H1 (cell line): Measurements from ENCODE around the gene DYNLT2. TPM values are rescaled to one million over a fixed set of nuclear protein-coding genes. Genes with fewer than 3 reads are reported as not detected.

Source experiments
- CTCF ChIA-PET: fragments of 300-600 bp; sonication (Branson Sonifier 250); formaldehyde crosslinking; loops from one replicate; lab custom pipeline; 2021; ENCODE audit not compliant: partially characterized antibody; lab: Charles Lee
- POLR2A ChIA-PET: fragments of 300-600 bp; sonication (Branson Sonifier 250); formaldehyde crosslinking; loops from one replicate; lab custom pipeline; 2021; ENCODE audit warnings: inconsistent platforms; ENCODE audit not compliant: partially characterized antibody; lab: Charles Lee
- DNase-seq, 2 experiments: peaks; one replicate each; pipeline versions ENCODE4 v3.0.0 to v3.0.0-alpha.2; 2010 to 2022; ENCODE audit warnings: low spot score in 2 of 2, low read depth in 1 of 2, mixed read lengths in 1 of 2
- FAIRE-seq: peaks from 2 replicates; lab custom pipeline; 2011; peaks lifted over from hg19 to GRCh38; lab: Jason Lieb, UNC
- H2AFZ ChIP-seq: 2 replicates; pipeline ENCODE4 v1.8.1; 2012; ENCODE audit warnings: low read length, inconsistent platforms
- H2AK5ac ChIP-seq: 2 replicates; pipeline ENCODE4 v1.6.1; 2013; ENCODE audit warnings: low read depth, low read length
- H2BK120ac ChIP-seq: replicated peaks from 2 replicates; pipeline ENCODE3; 2013; ENCODE audit warnings: low read depth, low read length, inconsistent platforms
- H2BK12ac ChIP-seq: 2 replicates; pipeline ENCODE4 v1.6.1; 2013; ENCODE audit warnings: low read depth, low read length
- H2BK15ac ChIP-seq: 2 replicates; pipeline ENCODE4 v1.6.1; 2013; ENCODE audit warnings: low read length
- H2BK20ac ChIP-seq: 2 replicates; pipeline ENCODE4 v1.6.1; 2013; ENCODE audit warnings: low read length
- H2BK5ac ChIP-seq: 2 replicates; pipeline ENCODE4 v1.6.1; 2013; ENCODE audit warnings: low read depth, low read length
- H3K14ac ChIP-seq: 2 replicates; pipeline ENCODE4 v1.6.1; 2013; ENCODE audit warnings: inconsistent platforms; ENCODE audit not compliant: insufficient read length
- H3K18ac ChIP-seq: 2 replicates; pipeline ENCODE4 v1.6.1; 2013; ENCODE audit warnings: low read length; ENCODE audit errors: extremely low read depth
- H3K23ac ChIP-seq: 2 replicates; pipeline ENCODE4 v1.6.1; 2013; ENCODE audit warnings: inconsistent platforms; ENCODE audit not compliant: insufficient read length
- H3K23me2 ChIP-seq: 2 replicates; pipeline ENCODE4 v1.6.1; 2013; ENCODE audit warnings: low read depth, low read length
- H3K27ac ChIP-seq: 2 replicates; pipeline ENCODE4 v1.6.1; 2011; ENCODE audit warnings: low read depth, low read length, inconsistent platforms
- H3K27me3 ChIP-seq, 4 experiments: replicated peaks in 1 of 4; 1 replicate in 1 of 4; 2 replicates in 3 of 4; pipeline versions ENCODE4 v1.6.1 to v1.8.1; 2011 to 2013; ENCODE audit warnings: low read length in 3 of 4, mild to moderate bottlenecking in 3 of 4, inconsistent platforms in 2 of 4, mixed read lengths in 2 of 4, moderate library complexity in 1 of 4; ENCODE audit not compliant: control insufficient read depth in 3 of 4, insufficient read depth in 3 of 4; ENCODE audit errors: extremely low read depth in 1 of 4
- H3K36me3 ChIP-seq, 4 experiments: 2 replicates each; pipeline versions ENCODE4 v1.6.1 to v1.8.1; 2011 to 2013; ENCODE audit warnings: mild to moderate bottlenecking in 4 of 4, low read length in 3 of 4, moderate library complexity in 2 of 4, control low read depth in 1 of 4, inconsistent platforms in 1 of 4; ENCODE audit not compliant: insufficient read depth in 4 of 4, control insufficient read depth in 2 of 4
- H3K4ac ChIP-seq: replicated peaks from 2 replicates; pipeline ENCODE3; 2013; ENCODE audit warnings: low read length, low read depth, mixed read lengths, inconsistent platforms; ENCODE audit not compliant: insufficient read length
- H3K4me1 ChIP-seq, 4 experiments: replicated peaks in 1 of 4; 1 replicate in 1 of 4; 2 replicates in 3 of 4; pipeline versions ENCODE4 v1.6.1 to v1.8.1; 2011 to 2013; ENCODE audit warnings: low read length in 3 of 4, inconsistent platforms in 2 of 4, mixed read lengths in 1 of 4; ENCODE audit not compliant: insufficient read depth in 4 of 4, control insufficient read depth in 3 of 4
- H3K4me2 ChIP-seq, 2 experiments: 2 replicates each; pipeline versions ENCODE4 v1.6.1 to v1.8.1; 2011 to 2013; ENCODE audit warnings: low read depth in 2 of 2, low read length in 2 of 2, control low read depth in 1 of 2, inconsistent platforms in 1 of 2, mild to moderate bottlenecking in 1 of 2; ENCODE audit not compliant: insufficient read depth in 1 of 2
- H3K4me3 ChIP-seq, 4 experiments: fragments of 200-600, 300-600 bp in 1 of 4; sonication (generic), shearing (Covaris generic), sonication (Bioruptor Twin) in 1 of 4; 2 replicates each; pipeline versions ENCODE4 v1.5.1 to v1.8.1; 2011 to 2016; ENCODE audit warnings: low read length in 4 of 4, low read depth in 3 of 4, control low read depth in 2 of 4, inconsistent platforms in 2 of 4, mild to moderate bottlenecking in 2 of 4, mixed read lengths in 1 of 4, moderate library complexity in 1 of 4; ENCODE audit not compliant: insufficient read depth in 2 of 4; ENCODE audit errors: extremely low read depth in 1 of 4
- H3K56ac ChIP-seq: replicated peaks from 2 replicates; pipeline ENCODE3; 2013; ENCODE audit warnings: low read depth, mild to moderate bottlenecking, mixed read lengths, low read length, inconsistent platforms; ENCODE audit not compliant: insufficient read length
- H3K79me1 ChIP-seq: 2 replicates; pipeline ENCODE4 v1.6.1; 2013; ENCODE audit warnings: low read depth, low read length, control low read depth
- H3K79me2 ChIP-seq, 2 experiments: 2 replicates each; pipeline versions ENCODE4 v1.6.1 to v1.8.1; 2012 to 2013; ENCODE audit warnings: low read length in 2 of 2, mild to moderate bottlenecking in 2 of 2, inconsistent platforms in 1 of 2; ENCODE audit not compliant: insufficient read depth in 2 of 2, control insufficient read depth in 1 of 2
- H3K9ac ChIP-seq, 4 experiments: replicated peaks in 1 of 4; 1 replicate in 1 of 4; 2 replicates in 3 of 4; pipeline versions ENCODE4 v1.6.1 to v1.8.1; 2011 to 2013; ENCODE audit warnings: low read depth in 3 of 4, low read length in 3 of 4, control low read depth in 2 of 4, mild to moderate bottlenecking in 2 of 4, moderate library complexity in 2 of 4, inconsistent platforms in 1 of 4; ENCODE audit errors: extremely low read depth in 1 of 4
- H3K9me3 ChIP-seq, 2 experiments: 2 replicates each; pipeline versions ENCODE4 v1.6.1 to v1.8.1; 2012 to 2013; ENCODE audit warnings: mild to moderate bottlenecking in 2 of 2, moderate library complexity in 2 of 2, control low read depth in 1 of 2, inconsistent platforms in 1 of 2, low read depth in 1 of 2, low read length in 1 of 2, mixed read lengths in 1 of 2; ENCODE audit not compliant: insufficient read depth in 2 of 2
- H4K20me1 ChIP-seq, 2 experiments: replicated peaks in 1 of 2; 2 replicates each; pipeline versions ENCODE3 to v1.8.1; 2011 to 2013; ENCODE audit warnings: inconsistent platforms in 2 of 2, low read length in 2 of 2, mild to moderate bottlenecking in 1 of 2; ENCODE audit not compliant: insufficient read depth in 2 of 2, control insufficient read depth in 1 of 2
- H4K5ac ChIP-seq: 2 replicates; pipeline ENCODE4 v1.6.1; 2013; ENCODE audit warnings: low read length, low read depth, mixed read lengths, inconsistent platforms; ENCODE audit not compliant: insufficient read length
- H4K8ac ChIP-seq: 2 replicates; pipeline ENCODE4 v1.8.0; 2013; ENCODE audit warnings: mild to moderate bottlenecking, moderate library complexity, low read length, inconsistent platforms; ENCODE audit not compliant: insufficient read depth; ENCODE audit errors: extremely low read depth
- H4K91ac ChIP-seq: replicated peaks from 2 replicates; pipeline ENCODE3; 2013; ENCODE audit warnings: low read length, mixed read lengths, inconsistent platforms; ENCODE audit not compliant: insufficient read length
- ASH2L ChIP-seq: fragments of 200-600, 300-600 bp; sonication (generic); IDR thresholded peaks from one replicate; pipeline ENCODE4 v1.7.1; 2017; ENCODE audit warnings: low read length
- CHD1 ChIP-seq: IDR thresholded peaks from 2 replicates; pipeline ENCODE4 v1.6.1; 2012; ENCODE audit warnings: low read depth, low read length, improper control_type of control experiment
- CREB1 ChIP-seq: IDR thresholded peaks from 2 replicates; pipeline ENCODE4 v1.6.1; 2012; ENCODE audit warnings: inconsistent platforms
- JUND ChIP-seq: IDR thresholded peaks from 2 replicates; pipeline ENCODE4 v1.6.1; 2011; ENCODE audit warnings: mild to moderate bottlenecking, improper control_type of control experiment, low read length
- MAFK ChIP-seq: IDR thresholded peaks from 2 replicates; pipeline ENCODE4 v1.6.1; 2012; ENCODE audit warnings: low read depth, mild to moderate bottlenecking, improper control_type of control experiment, low read length
- PHF8 ChIP-seq: fragments of 200-600 bp; sonication (generic); conservative IDR thresholded peaks from 2 replicates; pipeline ENCODE4 v1.7.1; 2012; ENCODE audit warnings: low read depth, mild to moderate bottlenecking, inconsistent platforms, low read length, moderate library complexity
- RAD21 ChIP-seq, 2 experiments: IDR thresholded peaks in 1 of 2; conservative IDR thresholded peaks in 1 of 2; 2 replicates each; pipeline ENCODE4 v1.6.1; 2011; ENCODE audit warnings: low read depth in 2 of 2, low read length in 2 of 2, improper control_type of control experiment in 1 of 2, inconsistent platforms in 1 of 2, mild to moderate bottlenecking in 1 of 2, moderate library complexity in 1 of 2
- RFX5 ChIP-seq: IDR thresholded peaks from 2 replicates; pipeline ENCODE4 v1.6.1; 2011; ENCODE audit warnings: low read depth, low read length, improper control_type of control experiment, borderline replicate concordance
- SIN3A ChIP-seq, 2 experiments: IDR thresholded peaks in 1 of 2; conservative IDR thresholded peaks in 1 of 2; 2 replicates each; pipeline ENCODE4 v1.6.1; 2011 to 2012; ENCODE audit warnings: low read length in 2 of 2, improper control_type of control experiment in 1 of 2, low read depth in 1 of 2, mild to moderate bottlenecking in 1 of 2
- SUZ12 ChIP-seq: fragments of 200-600 bp; sonication (generic); IDR thresholded peaks from 2 replicates; pipeline ENCODE4 v1.6.1; 2012; ENCODE audit warnings: mild to moderate bottlenecking, inconsistent platforms, low read length, moderate library complexity, mixed read lengths
- TBP ChIP-seq: IDR thresholded peaks from 2 replicates; pipeline ENCODE4 v1.6.1; 2011; ENCODE audit warnings: low read depth, low read length, improper control_type of control experiment
- ZNF274 ChIP-seq: IDR thresholded peaks from 2 replicates; pipeline ENCODE4 v1.7.0; 2012; ENCODE audit warnings: low read length, borderline replicate concordance; ENCODE audit errors: extremely low read depth
- WGBS, 2 experiments: shearing (Covaris generic) in 1 of 2; methylation state at CpG; one replicate each; pipeline versions ENCODE4 v1.1.6 to v1.1.7; 2013 to 2015; ENCODE audit warnings: low lambda C conversion rate in 2 of 2, mixed read lengths in 2 of 2, inconsistent platforms in 1 of 2, low coverage in 1 of 2, missing lambda C conversion rate in 1 of 2; ENCODE audit not compliant: insufficient replicate concordance in 2 of 2, insufficient coverage in 1 of 2, insufficient read length in 1 of 2; ENCODE audit errors: extremely low coverage in 1 of 2, missing lambda C conversion rate in 1 of 2; 5-methylcytosine and 5-hydroxymethylcytosine counted together
- polyA plus RNA-seq, 7 experiments: library from polyadenylated mRNA; depleted of rRNA in 3 of 7; stranded (reverse) in 5 of 7; unstranded in 2 of 7; fragments of >200 nt in 5 of 7; fragments of 200-250 nt in 2 of 7; gene quantifications; 1 replicate in 5 of 7; 2 replicates in 1 of 7; 4 replicates in 1 of 7; pipeline versions ENCODE4 v1.2.1 to v1.2.3, GENCODE V29; 2011 to 2013; ENCODE audit warnings: missing spikeins in 2 of 7, mixed read lengths in 2 of 7
- total RNA-seq: library from RNA; stranded (reverse); fragmentation: NEBNext Ultra II Directional; extraction: Animal tissue kit (Norgen Biotek cat#: 25700); gene quantifications from 2 replicates; pipeline ENCODE4 v1.2.1, GENCODE V29; 2021
- TF ChIP-seq, protein P1 (sequence below): IDR thresholded peaks from 2 replicates; pipeline ENCODE4 v1.6.1; 2012; ENCODE audit warnings: inconsistent platforms

Gene DYNLT2
- total and polyA plus RNA-seq, 2 of the 8 experiments (the other 6 are each of a cell fraction or from before 2014, with no cell fraction given) = 0.48 to 1.8 TPM

- CTCF ChIA-PET = no interaction called here
- WGBS, 2 experiments = 90% methylated on average over 3 of the region's 3 CpGs; no CpG with 5 or more reads in 1 of the 2 experiments
- TF ChIP-seq ASH2L = no peak
- TF ChIP-seq SIN3A (conservative IDR thresholded peaks at IDR 0.05 in 1 of 2, IDR thresholded peaks at IDR 0.05 in 1 of 2; ENCODE audit: low read depth in 1 of 2, low read length in 2 of 2) = no peak
- TF ChIP-seq PHF8 = no peak
- TF ChIP-seq RAD21 (IDR thresholded peaks at IDR 0.05 in 1 of 2, conservative IDR thresholded peaks at IDR 0.05 in 1 of 2; ENCODE audit: low read depth in 2 of 2, low read length in 2 of 2) = no peak
- no peak for TF ChIP-seq CHD1
- TF ChIP-seq JUND = no peak
- no peak for TF ChIP-seq RFX5
- TF ChIP-seq, protein P1, sequence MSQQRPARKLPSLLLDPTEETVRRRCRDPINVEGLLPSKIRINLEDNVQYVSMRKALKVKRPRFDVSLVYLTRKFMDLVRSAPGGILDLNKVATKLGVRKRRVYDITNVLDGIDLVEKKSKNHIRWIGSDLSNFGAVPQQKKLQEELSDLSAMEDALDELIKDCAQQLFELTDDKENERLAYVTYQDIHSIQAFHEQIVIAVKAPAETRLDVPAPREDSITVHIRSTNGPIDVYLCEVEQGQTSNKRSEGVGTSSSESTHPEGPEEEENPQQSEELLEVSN = no peak
- no peak for TF ChIP-seq ZNF274
- no peak for TF ChIP-seq MAFK
- no peak for TF ChIP-seq TBP
- TF ChIP-seq SUZ12 = no peak
- TF ChIP-seq CREB1 = no peak
- TF ChIP-seq, all 59 proteins: peak for 0
- Histone ChIP-seq H2BK12ac (no peak overlapping the region), H3K14ac (no peak overlapping the region), H2BK120ac (no peak overlapping the region), H3K9me3 (no peaks in the 10 kb centered on the region), H4K5ac (no peak overlapping the region), H4K20me1 (no peaks in the 10 kb centered on the region), H3K56ac (no peak overlapping the region), H2AK5ac (no peak overlapping the region), H3K4me2 (no peak overlapping the region), H3K4me3 (no peak overlapping the region), H3K4ac (no peak overlapping the region), H3K18ac (no peak overlapping the region), H3K9ac (no peak overlapping the region), H4K8ac (no peak overlapping the region), H3K23ac (no peak overlapping the region), H2BK20ac (no peak overlapping the region), H3K4me1 (no peaks in the 10 kb centered on the region), H2AFZ (no peak overlapping the region), H4K91ac (no peak overlapping the region), H3K23me2 (no peaks in the 10 kb centered on the region), H3K27ac (no peak overlapping the region), H3K36me3 (no peaks in the 10 kb centered on the region), H3K27me3 (no peaks in the 10 kb centered on the region), H3K79me1 (no peaks in the 10 kb centered on the region; the same call in 1 of the 2 replicates), H2BK15ac (no peak overlapping the region), H3K79me2 (peaks cover 0 to 6% of the 10 kb centered on the region in 2 experiments; a peak in 2 of 4 replicates), H2BK5ac (no peak overlapping the region)
- POLR2A ChIA-PET = interaction anchor here (0.9 kb wide), 1 partner anchor 43 kb away, joined by 3 read pairs; no protein-coding TSS in a partner anchor
- DNase-seq = no peak
- no peak for FAIRE-seq
These were observed 6.0 kb downstream of the DYNLT2 start for GRCh38 chr6:169745405-169745804.
